Neural cell (in vitro differentiated cells): ENCODE data around the gene STAB1.

Source experiments
- CTCF ChIP-seq: fragments of 450-650 bp; IDR thresholded peaks from 2 replicates; pipeline ENCODE4 v1.5.1; 2014; ENCODE audit warnings: antibody characterized with exemption, mild to moderate bottlenecking, moderate library complexity; ENCODE audit not compliant: poor library complexity, severe bottlenecking
- EZH2 ChIP-seq: fragments of 200-600, 300-800 bp; shearing (Covaris generic), sonication (generic); IDR thresholded peaks from 2 replicates; pipeline ENCODE4 v1.6.1; 2014; ENCODE audit warnings: antibody characterized with exemption, low read length, borderline replicate concordance, mild to moderate bottlenecking; ENCODE audit not compliant: insufficient read depth, poor library complexity, severe bottlenecking

GRCh38 chr3:52503788-52504424 lies 8.8 kb downstream of the STAB1 start:
- TF ChIP-seq CTCF (no peak), EZH2 (no peak)
